K562 (cell line): Measurements from ENCODE around the gene SLC31A1.

Experiments used
- BRF2 ChIP-seq: IDR thresholded peaks from 3 replicates; pipeline ENCODE4 v1.6.1; 2011; ENCODE audit warnings: borderline replicate concordance, mild to moderate bottlenecking; ENCODE audit not compliant: insufficient read length, insufficient read depth
- CREB3L1 ChIP-seq: fragments of 450-650 bp; IDR thresholded peaks from 2 replicates; pipeline ENCODE4 v1.6.1; 2014; ENCODE audit warnings: low read depth, mild to moderate bottlenecking, moderate library complexity, borderline replicate concordance
- RBBP5 ChIP-seq: fragments of 200-600 bp; sonication (generic); IDR thresholded peaks from 2 replicates; pipeline ENCODE4 v1.6.1; 2012; ENCODE audit warnings: borderline replicate concordance, mild to moderate bottlenecking, low read length, control low read depth, inconsistent platforms; ENCODE audit not compliant: insufficient read depth, poor library complexity, severe bottlenecking
- TF ChIP-seq, protein P1 (sequence below), 3 experiments: IDR thresholded peaks in 2 of 3; conservative IDR thresholded peaks in 1 of 3; 2 replicates each; pipeline ENCODE4 v1.5.1; 2011 to 2012; ENCODE audit warnings: low read length in 3 of 3, mild to moderate bottlenecking in 3 of 3, control low read depth in 2 of 3, improper control_type of control experiment in 1 of 3, inconsistent platforms in 1 of 3, low read depth in 1 of 3, mixed read lengths in 1 of 3, moderate library complexity in 1 of 3; ENCODE audit not compliant: insufficient read depth in 2 of 3

DNA sequence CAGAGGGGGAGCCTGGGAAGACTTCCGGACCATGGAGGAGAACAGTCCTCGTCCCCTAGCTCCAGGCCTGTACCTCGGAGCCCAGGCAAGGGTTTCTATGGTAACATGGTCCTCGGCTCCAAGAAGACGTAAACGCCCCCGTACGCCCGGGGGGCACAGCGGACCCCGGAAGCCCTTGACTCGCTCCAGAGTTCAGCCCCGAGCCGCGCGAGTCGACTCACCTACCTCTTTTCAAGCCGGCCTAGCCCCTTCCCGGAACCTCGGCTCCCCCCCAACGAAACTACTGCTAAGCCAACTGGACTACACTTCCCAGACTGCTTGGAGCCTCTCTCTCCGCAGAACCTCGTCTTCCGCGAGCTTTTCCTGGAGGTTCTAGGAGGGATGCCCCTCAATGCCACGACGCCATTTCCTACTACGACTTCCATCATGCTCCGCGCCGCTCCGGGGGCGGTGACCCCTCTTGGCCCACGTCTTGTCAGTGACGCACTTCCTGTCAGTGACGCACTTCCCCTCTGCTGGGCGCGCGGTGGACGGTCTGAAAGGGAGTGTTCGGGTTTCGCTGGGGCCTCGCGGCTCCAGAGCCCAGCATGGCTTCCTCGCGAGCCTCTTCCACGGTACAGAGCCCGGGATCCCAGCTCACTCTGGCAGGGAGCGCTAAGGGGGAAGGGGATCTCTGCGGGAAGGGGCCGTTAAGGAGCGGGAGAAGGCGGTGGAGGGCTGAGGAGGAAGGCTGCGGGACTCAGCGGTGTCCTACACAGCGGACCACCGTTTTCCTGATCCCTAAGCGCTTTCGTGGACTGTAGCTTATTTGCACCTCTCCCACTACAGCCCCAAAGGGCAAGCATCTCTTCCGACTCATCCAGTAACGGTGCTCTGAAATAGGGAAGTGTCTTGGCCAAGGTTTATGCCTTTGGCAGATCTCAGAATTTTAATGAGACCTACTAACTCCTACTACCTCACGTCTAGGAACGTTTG, 54.1 kb downstream of the SLC31A1 start, which contains the start of the genes CDC26 and PRPF4:
- TF ChIP-seq BRF2 (no peak), CREB3L1 (peak; percentile 98), RBBP5 (peak; percentile 86)
- TF ChIP-seq, protein P1, sequence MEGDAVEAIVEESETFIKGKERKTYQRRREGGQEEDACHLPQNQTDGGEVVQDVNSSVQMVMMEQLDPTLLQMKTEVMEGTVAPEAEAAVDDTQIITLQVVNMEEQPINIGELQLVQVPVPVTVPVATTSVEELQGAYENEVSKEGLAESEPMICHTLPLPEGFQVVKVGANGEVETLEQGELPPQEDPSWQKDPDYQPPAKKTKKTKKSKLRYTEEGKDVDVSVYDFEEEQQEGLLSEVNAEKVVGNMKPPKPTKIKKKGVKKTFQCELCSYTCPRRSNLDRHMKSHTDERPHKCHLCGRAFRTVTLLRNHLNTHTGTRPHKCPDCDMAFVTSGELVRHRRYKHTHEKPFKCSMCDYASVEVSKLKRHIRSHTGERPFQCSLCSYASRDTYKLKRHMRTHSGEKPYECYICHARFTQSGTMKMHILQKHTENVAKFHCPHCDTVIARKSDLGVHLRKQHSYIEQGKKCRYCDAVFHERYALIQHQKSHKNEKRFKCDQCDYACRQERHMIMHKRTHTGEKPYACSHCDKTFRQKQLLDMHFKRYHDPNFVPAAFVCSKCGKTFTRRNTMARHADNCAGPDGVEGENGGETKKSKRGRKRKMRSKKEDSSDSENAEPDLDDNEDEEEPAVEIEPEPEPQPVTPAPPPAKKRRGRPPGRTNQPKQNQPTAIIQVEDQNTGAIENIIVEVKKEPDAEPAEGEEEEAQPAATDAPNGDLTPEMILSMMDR (IDR thresholded peaks at IDR 0.05 in 2 of 3, conservative IDR thresholded peaks at IDR 0.05 in 1 of 3; ENCODE audit: insufficient read depth in 2 of 3, low read depth in 1 of 3, low read length in 3 of 3), result 0 out of 6 replicates have a peak, but pooled peaks of 1 of the 3 experiments have one; percentile 0
